Measurements from ENCODE around the gene SCFD2.

Gene SCFD2

DNA sequence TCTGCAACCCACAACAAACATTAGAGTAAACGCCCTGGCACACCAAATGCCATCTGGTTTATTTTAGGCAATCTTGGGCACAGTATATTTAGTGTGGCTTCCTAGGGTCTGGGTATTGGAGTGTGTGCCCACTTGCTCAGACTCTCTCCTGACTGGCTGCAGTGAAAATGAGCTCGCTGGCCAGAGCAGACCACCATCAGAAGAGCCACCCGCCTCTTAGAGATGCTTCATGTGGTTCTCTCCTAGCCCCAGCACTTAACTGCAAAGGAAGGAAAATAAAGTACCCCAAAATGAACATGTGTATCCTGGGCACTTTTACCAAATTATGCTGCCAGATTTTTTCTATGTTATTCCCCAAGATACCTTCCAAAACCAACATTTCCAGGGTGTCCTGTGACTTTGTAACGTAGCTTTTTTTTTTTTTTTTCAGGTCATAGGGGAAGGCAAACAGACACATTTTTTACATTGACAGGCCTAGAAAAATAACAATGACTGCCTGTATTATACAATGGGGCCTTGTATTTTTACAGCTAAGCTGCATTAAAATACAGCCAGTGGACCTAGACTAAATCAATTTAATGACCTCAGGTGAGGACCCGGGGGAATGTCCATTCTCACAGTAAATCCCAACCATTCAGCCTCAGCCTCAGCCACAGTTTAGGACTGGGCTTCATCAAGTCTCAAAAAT is 310.0 kb downstream of the SCFD2 start:
- ChIA-PET CTCF (no interaction called here), POLR2A (no interaction called here)
- no peak for DNase-seq (ENCODE audit: extremely low spot score)
- TF ChIP-seq L3MBTL2 (conservative IDR thresholded peaks at IDR 0.05) (no peak), NFRKB (IDR thresholded peaks at IDR 0.05) (no peak), FOXM1 (IDR thresholded peaks at IDR 0.05; ENCODE audit: borderline replicate concordance) (no peak), LEF1 (IDR thresholded peaks at IDR 0.05; ENCODE audit: borderline replicate concordance) (no peak), SUZ12 (IDR thresholded peaks at IDR 0.05) (no peak), SP1 (IDR thresholded peaks at IDR 0.05) (no peak), ZNF384 (IDR thresholded peaks at IDR 0.05) (no peak), CTBP1 (IDR thresholded peaks at IDR 0.05; ENCODE audit: borderline replicate concordance) (no peak), HDGF (IDR thresholded peaks at IDR 0.05; ENCODE audit: borderline replicate concordance) (no peak), FOXK2 (IDR thresholded peaks at IDR 0.05) (no peak), ELF4 (IDR thresholded peaks at IDR 0.05) (no peak), BHLHE40 (IDR thresholded peaks at IDR 0.05; ENCODE audit: borderline replicate concordance) (no peak)

DNA sequence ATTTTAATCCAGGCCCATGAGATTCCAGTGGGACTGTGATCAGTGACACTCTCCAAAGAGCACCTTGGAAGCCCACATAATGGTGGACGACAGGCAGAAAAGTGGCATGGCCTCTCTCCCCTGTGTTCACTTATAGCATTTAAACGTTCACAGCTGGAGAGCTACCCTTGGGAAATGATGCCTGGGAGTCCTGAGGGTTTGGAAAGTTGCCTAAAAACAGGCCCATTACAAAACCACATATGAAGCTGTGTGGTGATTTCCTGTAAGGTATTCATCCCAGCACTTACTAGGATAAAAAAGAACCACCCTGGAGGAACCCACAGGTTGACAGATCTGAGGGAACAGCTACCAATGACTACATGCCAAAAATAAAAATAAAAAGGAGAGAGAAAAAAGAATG is 310.6 kb downstream of the SCFD2 start:
- TF ChIP-seq HDGF (IDR thresholded peaks at IDR 0.05; ENCODE audit: borderline replicate concordance) = no peak
- no peak for TF ChIP-seq SUZ12 (IDR thresholded peaks at IDR 0.05)
- no peak for TF ChIP-seq NFRKB (IDR thresholded peaks at IDR 0.05)
- DNase-seq (ENCODE audit: extremely low spot score) = no peak
- ChIA-PET CTCF (no interaction called here), POLR2A (no interaction called here)

DNA sequence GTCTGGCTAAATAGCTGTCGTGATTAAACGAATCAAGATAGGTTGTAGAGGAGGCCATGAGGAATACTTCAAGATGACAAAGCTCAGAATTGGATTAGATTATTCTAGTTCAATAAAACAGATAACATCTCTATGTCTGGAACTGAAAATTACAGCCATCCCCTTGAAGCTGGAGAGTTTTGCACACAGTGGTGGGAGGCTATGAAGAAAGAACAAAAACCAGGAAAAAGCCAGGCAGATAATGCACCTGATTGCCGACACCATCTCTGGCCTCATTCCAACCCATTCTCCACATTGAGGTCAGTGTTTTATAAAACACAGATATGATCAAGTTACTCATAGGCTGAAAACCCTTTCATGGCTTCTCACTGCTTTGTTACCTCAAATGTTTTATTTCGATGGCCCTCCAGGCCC is 315.5 kb downstream of the SCFD2 start:
- POLR2A ChIA-PET = no interaction called here
- CTCF ChIA-PET = no interaction called here

DNA sequence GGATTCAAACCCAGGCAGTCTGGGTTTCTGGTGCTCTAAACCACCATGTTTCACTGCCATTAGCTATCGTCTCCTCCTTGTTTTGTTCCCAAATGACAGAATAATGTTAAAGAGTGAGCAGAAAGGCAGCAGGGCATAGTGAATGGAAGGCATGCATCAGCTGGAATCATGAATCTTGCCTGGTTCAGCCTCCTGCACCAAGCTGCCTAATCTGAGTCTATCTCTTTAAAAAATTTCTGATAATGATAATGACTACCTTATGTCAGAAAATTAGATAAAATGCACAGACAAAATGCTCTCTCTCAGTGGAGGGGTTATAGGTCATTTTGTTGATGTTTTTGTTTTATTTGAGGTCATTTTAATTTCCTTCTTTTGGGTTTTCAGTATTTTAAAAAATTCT is 316.3 kb downstream of the SCFD2 start:
- POLR2A ChIA-PET = no interaction called here
- TF ChIP-seq L3MBTL2 (conservative IDR thresholded peaks at IDR 0.05) = no peak
- no peak for TF ChIP-seq HDGF (IDR thresholded peaks at IDR 0.05; ENCODE audit: borderline replicate concordance)
- no peak for TF ChIP-seq BHLHE40 (IDR thresholded peaks at IDR 0.05; ENCODE audit: borderline replicate concordance)
- no peak for TF ChIP-seq ELF4 (IDR thresholded peaks at IDR 0.05)
- no peak for TF ChIP-seq NFRKB (IDR thresholded peaks at IDR 0.05)
- no peak for TF ChIP-seq ZNF384 (IDR thresholded peaks at IDR 0.05)
- TF ChIP-seq TARDBP (IDR thresholded peaks at IDR 0.05) = no peak
- TF ChIP-seq SP1 (IDR thresholded peaks at IDR 0.05) = no peak
- no peak for TF ChIP-seq SUZ12 (IDR thresholded peaks at IDR 0.05)
- TF ChIP-seq ARNT (IDR thresholded peaks at IDR 0.05) = no peak
- no peak for TF ChIP-seq FOXM1 (IDR thresholded peaks at IDR 0.05; ENCODE audit: borderline replicate concordance)
- no peak for TF ChIP-seq CTBP1 (IDR thresholded peaks at IDR 0.05; ENCODE audit: borderline replicate concordance)
- no peak for TF ChIP-seq LEF1 (IDR thresholded peaks at IDR 0.05; ENCODE audit: borderline replicate concordance)
- TF ChIP-seq, protein P1, sequence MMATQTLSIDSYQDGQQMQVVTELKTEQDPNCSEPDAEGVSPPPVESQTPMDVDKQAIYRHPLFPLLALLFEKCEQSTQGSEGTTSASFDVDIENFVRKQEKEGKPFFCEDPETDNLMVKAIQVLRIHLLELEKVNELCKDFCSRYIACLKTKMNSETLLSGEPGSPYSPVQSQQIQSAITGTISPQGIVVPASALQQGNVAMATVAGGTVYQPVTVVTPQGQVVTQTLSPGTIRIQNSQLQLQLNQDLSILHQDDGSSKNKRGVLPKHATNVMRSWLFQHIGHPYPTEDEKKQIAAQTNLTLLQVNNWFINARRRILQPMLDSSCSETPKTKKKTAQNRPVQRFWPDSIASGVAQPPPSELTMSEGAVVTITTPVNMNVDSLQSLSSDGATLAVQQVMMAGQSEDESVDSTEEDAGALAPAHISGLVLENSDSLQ (IDR thresholded peaks at IDR 0.05) = no peak
- TF ChIP-seq FOXK2 (IDR thresholded peaks at IDR 0.05) = no peak
- TF ChIP-seq FOXA1 (IDR thresholded peaks at IDR 0.05) = no peak
- no peak for DNase-seq (ENCODE audit: extremely low spot score)
- CTCF ChIA-PET = no interaction called here

More for the DNA sequence above, 315.5 kb downstream of the SCFD2 start:
- no peak for TF ChIP-seq CTBP1 (IDR thresholded peaks at IDR 0.05; ENCODE audit: borderline replicate concordance)
- no peak for TF ChIP-seq FOXK2 (IDR thresholded peaks at IDR 0.05)
- no peak for TF ChIP-seq FOXA1 (IDR thresholded peaks at IDR 0.05)
- no peak for TF ChIP-seq ELF4 (IDR thresholded peaks at IDR 0.05)
- TF ChIP-seq FOXM1 (IDR thresholded peaks at IDR 0.05; ENCODE audit: borderline replicate concordance) = no peak
- no peak for DNase-seq (ENCODE audit: extremely low spot score)

DNA sequence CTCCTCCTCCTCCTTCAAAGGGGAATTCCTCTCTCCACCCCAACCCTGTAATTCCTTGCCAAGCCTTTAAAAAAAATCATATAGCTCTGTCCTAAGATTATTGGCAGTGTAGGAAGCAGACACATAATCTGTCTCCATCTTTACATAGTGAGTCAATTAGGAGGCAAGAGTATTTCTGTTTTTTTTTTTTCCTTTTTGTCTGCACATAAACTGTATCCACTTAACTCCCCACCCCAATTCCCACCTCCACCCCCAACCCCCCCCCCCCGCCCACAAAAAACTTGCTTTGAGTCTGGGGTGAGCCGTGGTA is 321.3 kb downstream of the SCFD2 start:
- ChIA-PET POLR2A (no interaction called here), CTCF (no interaction called here)
- TF ChIP-seq SUZ12 (IDR thresholded peaks at IDR 0.05) (no peak), NFRKB (IDR thresholded peaks at IDR 0.05) (no peak), SP1 (IDR thresholded peaks at IDR 0.05) (no peak), LEF1 (IDR thresholded peaks at IDR 0.05; ENCODE audit: borderline replicate concordance) (no peak), ARNT (IDR thresholded peaks at IDR 0.05) (no peak), TARDBP (IDR thresholded peaks at IDR 0.05) (no peak)
- DNase-seq (ENCODE audit: extremely low spot score) = no peak

DNA sequence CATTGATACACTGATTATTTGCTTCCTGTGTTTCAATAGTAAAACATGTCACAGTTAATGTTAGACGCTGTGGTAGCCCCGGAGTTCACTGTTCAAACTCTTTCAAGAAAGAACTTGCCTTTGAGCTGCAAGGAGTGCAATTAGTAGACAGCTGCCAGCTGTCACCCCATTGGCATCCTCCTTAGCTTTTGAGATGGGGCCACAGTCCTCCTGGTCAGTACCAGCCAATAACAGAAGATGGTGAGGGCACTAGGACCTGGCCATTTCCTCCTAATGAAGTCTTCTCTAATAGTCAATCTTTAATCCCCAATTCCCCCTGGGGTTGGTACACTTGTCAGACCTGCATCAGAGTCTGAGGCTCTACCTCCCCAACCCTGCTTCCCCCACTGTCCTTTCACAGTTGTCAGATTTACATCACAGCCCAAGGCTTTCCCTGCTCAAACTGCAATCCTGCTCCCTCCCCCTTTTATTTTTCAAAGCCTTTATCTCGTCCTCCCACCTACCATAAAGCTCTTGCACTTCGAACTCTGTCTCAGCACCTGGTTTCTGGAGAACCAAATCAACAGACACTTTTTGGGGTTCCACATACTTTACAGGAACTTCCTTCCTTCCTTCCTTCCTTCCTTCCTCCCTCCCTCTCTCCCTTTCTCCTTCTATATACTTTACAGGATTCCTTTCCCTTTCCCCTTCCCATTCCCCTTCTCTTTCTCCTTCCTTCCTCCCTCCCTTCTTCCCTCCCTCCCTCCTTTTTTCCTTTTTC is 321.8 kb downstream of the SCFD2 start:
- POLR2A ChIA-PET = no interaction called here
- CTCF ChIA-PET = no interaction called here
- DNase-seq (ENCODE audit: extremely low spot score) = no peak
- TF ChIP-seq BHLHE40 (IDR thresholded peaks at IDR 0.05; ENCODE audit: borderline replicate concordance) = no peak
- TF ChIP-seq ELF4 (IDR thresholded peaks at IDR 0.05) = no peak
- TF ChIP-seq FOXK2 (IDR thresholded peaks at IDR 0.05) = no peak
- no peak for TF ChIP-seq CTBP1 (IDR thresholded peaks at IDR 0.05; ENCODE audit: borderline replicate concordance)
- no peak for TF ChIP-seq TARDBP (IDR thresholded peaks at IDR 0.05)
- TF ChIP-seq FOXA1 (IDR thresholded peaks at IDR 0.05) = no peak
- no peak for TF ChIP-seq L3MBTL2 (conservative IDR thresholded peaks at IDR 0.05)
- no peak for TF ChIP-seq ARNT (IDR thresholded peaks at IDR 0.05)
- no peak for TF ChIP-seq SUZ12 (IDR thresholded peaks at IDR 0.05)
- no peak for TF ChIP-seq HDGF (IDR thresholded peaks at IDR 0.05; ENCODE audit: borderline replicate concordance)
- TF ChIP-seq ZNF384 (IDR thresholded peaks at IDR 0.05) = no peak
- TF ChIP-seq LEF1 (IDR thresholded peaks at IDR 0.05; ENCODE audit: borderline replicate concordance) = no peak
- no peak for TF ChIP-seq FOXM1 (IDR thresholded peaks at IDR 0.05; ENCODE audit: borderline replicate concordance)
- TF ChIP-seq, protein P1 (IDR thresholded peaks at IDR 0.05) = no peak
- TF ChIP-seq SP1 (IDR thresholded peaks at IDR 0.05) = no peak
- no peak for TF ChIP-seq NFRKB (IDR thresholded peaks at IDR 0.05)

DNA sequence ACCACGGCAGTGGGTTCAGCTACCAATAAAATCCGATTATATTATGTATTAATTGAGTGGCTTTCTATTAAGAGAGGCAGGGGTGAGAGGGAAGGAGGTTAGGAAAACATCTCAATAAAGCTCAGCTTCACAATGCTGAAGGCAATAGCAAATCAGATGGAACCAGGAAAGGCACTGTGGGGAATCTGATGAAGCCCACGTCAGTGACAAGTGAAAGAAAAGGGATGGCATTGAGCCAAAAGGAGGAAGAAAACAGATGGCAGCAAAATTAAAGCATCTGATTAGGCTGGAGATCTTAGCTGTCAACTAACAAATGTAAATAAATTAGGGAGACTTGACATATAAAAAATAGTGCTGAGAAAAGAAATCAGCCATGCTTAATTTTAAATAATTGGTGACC is 322.8 kb downstream of the SCFD2 start:
- TF ChIP-seq ARNT (IDR thresholded peaks at IDR 0.05) = no peak
- TF ChIP-seq CTBP1 (IDR thresholded peaks at IDR 0.05; ENCODE audit: borderline replicate concordance) = no peak
- no peak for TF ChIP-seq LEF1 (IDR thresholded peaks at IDR 0.05; ENCODE audit: borderline replicate concordance)
- no peak for TF ChIP-seq FOXK2 (IDR thresholded peaks at IDR 0.05)
- TF ChIP-seq TARDBP (IDR thresholded peaks at IDR 0.05) = no peak
- TF ChIP-seq, protein P1 (IDR thresholded peaks at IDR 0.05) = no peak
- TF ChIP-seq SUZ12 (IDR thresholded peaks at IDR 0.05) = no peak
- no peak for TF ChIP-seq SP1 (IDR thresholded peaks at IDR 0.05)
- TF ChIP-seq BHLHE40 (IDR thresholded peaks at IDR 0.05; ENCODE audit: borderline replicate concordance) = no peak
- no peak for TF ChIP-seq L3MBTL2 (conservative IDR thresholded peaks at IDR 0.05)
- TF ChIP-seq ZNF384 (IDR thresholded peaks at IDR 0.05) = no peak
- no peak for TF ChIP-seq HDGF (IDR thresholded peaks at IDR 0.05; ENCODE audit: borderline replicate concordance)
- TF ChIP-seq FOXA1 (IDR thresholded peaks at IDR 0.05) = no peak
- no peak for TF ChIP-seq FOXM1 (IDR thresholded peaks at IDR 0.05; ENCODE audit: borderline replicate concordance)
- DNase-seq (ENCODE audit: extremely low spot score) = no peak
- CTCF ChIA-PET = no interaction called here
- POLR2A ChIA-PET = no interaction called here
